Measurements from ENCODE around the gene MCCC1. TPM values are rescaled to one million over a fixed set of nuclear protein-coding genes. Genes with fewer than 3 reads are reported as not detected.
"Not testable (repeated sequence)": the region's sequence is repeated elsewhere in the genome, so short reads cannot be mapped to it uniquely, and the experiment has no call there.

MCCC1 gene
- total RNA-seq, 1 donor from 2014 or later = 19.8 TPM

DNA sequence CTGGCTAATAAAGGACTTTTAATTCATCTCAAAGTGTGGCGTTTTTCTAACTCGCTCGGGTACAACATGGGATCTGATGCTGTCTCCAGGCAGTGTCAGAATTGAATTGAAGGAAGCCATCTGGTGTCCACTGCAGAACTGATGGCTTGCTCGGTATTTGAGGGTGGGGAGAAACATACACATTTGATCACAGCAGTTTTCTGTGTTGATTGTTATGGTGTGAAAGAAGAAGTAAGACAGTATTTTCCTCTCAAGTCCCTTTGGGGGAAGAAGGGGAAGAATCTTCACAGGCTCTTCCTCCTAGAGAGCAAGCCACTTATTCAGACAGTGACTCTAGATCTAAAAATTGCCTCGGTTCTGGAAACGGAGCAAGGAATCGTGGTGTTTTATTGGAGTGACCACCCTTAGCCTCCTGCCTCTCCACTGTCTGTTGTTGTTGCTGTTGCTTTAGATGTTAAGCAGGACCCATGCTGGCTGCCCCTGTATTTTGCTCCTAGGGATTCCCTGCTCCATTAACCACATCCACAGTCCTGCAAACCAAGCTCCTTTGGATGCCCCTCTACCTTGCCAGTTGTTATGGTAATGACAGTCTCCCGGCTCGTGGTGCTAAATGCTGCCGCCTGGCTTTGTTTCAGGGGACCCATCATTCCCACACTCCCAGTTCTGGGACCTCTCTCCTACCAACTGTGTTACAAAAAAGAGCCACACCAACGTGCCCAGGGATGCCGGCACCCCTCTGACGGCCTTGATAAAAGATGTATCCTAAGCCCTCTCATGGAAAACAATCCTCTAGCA, 15.3 kb upstream of the MCCC1 start:
- Mint-ChIP-seq H3K27ac (ENCODE audit: unreplicated experiment) (no peak overlapping the region), H3K27me3 (ENCODE audit: unreplicated experiment) (peaks cover 4% of the 10 kb centered on the region), H3K9me3 (ENCODE audit: unreplicated experiment) (no peaks in the 10 kb centered on the region), H3K36me3 (ENCODE audit: low read depth, unreplicated experiment) (no peaks in the 10 kb centered on the region), H3K4me1 (ENCODE audit: unreplicated experiment) (peaks cover 4% of the 10 kb centered on the region), H3K4me3 (ENCODE audit: unreplicated experiment) (no peak overlapping the region)
- TF ChIP-seq, protein P1, sequence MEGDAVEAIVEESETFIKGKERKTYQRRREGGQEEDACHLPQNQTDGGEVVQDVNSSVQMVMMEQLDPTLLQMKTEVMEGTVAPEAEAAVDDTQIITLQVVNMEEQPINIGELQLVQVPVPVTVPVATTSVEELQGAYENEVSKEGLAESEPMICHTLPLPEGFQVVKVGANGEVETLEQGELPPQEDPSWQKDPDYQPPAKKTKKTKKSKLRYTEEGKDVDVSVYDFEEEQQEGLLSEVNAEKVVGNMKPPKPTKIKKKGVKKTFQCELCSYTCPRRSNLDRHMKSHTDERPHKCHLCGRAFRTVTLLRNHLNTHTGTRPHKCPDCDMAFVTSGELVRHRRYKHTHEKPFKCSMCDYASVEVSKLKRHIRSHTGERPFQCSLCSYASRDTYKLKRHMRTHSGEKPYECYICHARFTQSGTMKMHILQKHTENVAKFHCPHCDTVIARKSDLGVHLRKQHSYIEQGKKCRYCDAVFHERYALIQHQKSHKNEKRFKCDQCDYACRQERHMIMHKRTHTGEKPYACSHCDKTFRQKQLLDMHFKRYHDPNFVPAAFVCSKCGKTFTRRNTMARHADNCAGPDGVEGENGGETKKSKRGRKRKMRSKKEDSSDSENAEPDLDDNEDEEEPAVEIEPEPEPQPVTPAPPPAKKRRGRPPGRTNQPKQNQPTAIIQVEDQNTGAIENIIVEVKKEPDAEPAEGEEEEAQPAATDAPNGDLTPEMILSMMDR (IDR thresholded peaks at IDR 0.05; ENCODE audit: unreplicated experiment) = no peak
- no peak for DNase-seq (ENCODE audit: low spot score)

DNA sequence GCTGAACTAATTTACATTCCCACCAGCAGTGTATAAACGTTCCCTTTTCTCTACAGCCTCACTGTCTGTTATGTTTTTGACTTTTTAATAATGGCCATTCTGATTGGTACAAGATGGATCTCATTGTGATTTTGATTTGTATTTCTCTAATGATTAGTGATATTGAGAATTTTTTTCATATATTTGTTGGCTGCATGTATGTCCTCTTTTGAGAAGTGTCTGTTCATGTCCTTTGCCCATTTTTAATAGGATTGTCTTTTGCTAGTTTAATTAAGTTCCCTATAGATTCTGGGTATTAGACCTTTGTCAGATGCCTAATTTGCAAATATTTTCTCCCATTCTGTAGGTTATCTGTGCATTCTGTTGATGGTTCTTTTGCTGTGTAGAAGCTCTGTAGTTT, 10.6 kb upstream of the MCCC1 start:
- not testable (repeated sequence) for H3K4me1 Mint-ChIP-seq (ENCODE audit: unreplicated experiment); H3K27me3 Mint-ChIP-seq (ENCODE audit: unreplicated experiment); H3K27ac Mint-ChIP-seq (ENCODE audit: unreplicated experiment); H3K4me3 Mint-ChIP-seq (ENCODE audit: unreplicated experiment); DNase-seq (ENCODE audit: low spot score); H3K36me3 Mint-ChIP-seq (ENCODE audit: low read depth, unreplicated experiment); H3K9me3 Mint-ChIP-seq (ENCODE audit: unreplicated experiment)

DNA sequence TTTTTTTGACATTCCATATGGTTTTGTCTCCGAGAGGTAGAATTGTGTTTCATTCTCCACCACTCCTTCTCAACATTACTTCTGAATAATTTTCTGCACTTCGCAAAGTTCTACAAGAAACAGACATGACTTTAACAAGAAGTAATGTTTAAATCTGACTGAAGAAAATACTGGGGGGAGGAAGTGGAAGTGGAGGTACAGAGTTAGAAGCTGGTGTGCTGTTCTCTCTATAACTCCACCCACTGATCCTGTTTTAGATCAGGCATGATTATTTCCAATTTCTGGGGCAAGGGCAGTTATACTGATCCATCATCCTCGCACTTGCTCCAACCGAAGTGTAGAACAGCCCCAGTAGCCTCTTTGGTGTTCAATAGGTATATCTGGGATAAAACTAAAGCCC, 9.2 kb upstream of the MCCC1 start:
- no peak overlapping the region for H3K27ac Mint-ChIP-seq (ENCODE audit: unreplicated experiment)

DNA sequence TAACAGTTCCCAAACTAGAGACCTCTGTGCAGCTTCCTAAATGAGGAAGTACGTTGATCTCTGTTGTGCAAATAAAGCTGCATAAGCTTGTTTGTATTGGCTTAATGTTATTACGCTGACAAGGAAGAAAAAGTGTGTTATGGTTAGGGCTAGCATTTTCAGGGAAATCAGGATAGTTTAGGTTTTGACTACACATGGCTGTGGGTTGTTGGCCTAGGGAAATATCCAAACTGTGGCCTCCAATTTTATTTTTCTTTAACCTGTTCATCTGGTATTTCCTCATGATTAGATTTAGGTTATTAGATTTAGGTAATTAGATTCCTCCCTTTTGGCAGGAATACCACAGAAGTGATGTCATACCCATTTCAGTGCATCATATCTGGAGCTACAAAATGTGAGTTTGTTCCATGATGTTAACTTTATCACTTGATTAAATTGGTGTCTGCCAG, 8.7 kb upstream of the MCCC1 start:
- H3K36me3 Mint-ChIP-seq (ENCODE audit: low read depth, unreplicated experiment) = no peaks in the 10 kb centered on the region
- no peaks in the 10 kb centered on the region for H3K9me3 Mint-ChIP-seq (ENCODE audit: unreplicated experiment)
- no peaks in the 10 kb centered on the region for H3K4me1 Mint-ChIP-seq (ENCODE audit: unreplicated experiment)
- DNase-seq (ENCODE audit: low spot score) = no peak
- no peak overlapping the region for H3K4me3 Mint-ChIP-seq (ENCODE audit: unreplicated experiment)
- TF ChIP-seq, protein P1 (IDR thresholded peaks at IDR 0.05; ENCODE audit: unreplicated experiment) = no peak
- H3K27ac Mint-ChIP-seq (ENCODE audit: unreplicated experiment) = no peak overlapping the region
- H3K27me3 Mint-ChIP-seq (ENCODE audit: unreplicated experiment) = peaks cover 2% of the 10 kb centered on the region

More for the DNA sequence above, 9.2 kb upstream of the MCCC1 start:
- Mint-ChIP-seq H3K9me3 (ENCODE audit: unreplicated experiment) (no peaks in the 10 kb centered on the region), H3K36me3 (ENCODE audit: low read depth, unreplicated experiment) (no peaks in the 10 kb centered on the region), H3K27me3 (ENCODE audit: unreplicated experiment) (peaks cover 2% of the 10 kb centered on the region), H3K4me1 (ENCODE audit: unreplicated experiment) (no peaks in the 10 kb centered on the region), H3K4me3 (ENCODE audit: unreplicated experiment) (no peak overlapping the region)
- DNase-seq (ENCODE audit: low spot score) = no peak
- TF ChIP-seq, protein P1 (IDR thresholded peaks at IDR 0.05; ENCODE audit: unreplicated experiment) = no peak

DNA sequence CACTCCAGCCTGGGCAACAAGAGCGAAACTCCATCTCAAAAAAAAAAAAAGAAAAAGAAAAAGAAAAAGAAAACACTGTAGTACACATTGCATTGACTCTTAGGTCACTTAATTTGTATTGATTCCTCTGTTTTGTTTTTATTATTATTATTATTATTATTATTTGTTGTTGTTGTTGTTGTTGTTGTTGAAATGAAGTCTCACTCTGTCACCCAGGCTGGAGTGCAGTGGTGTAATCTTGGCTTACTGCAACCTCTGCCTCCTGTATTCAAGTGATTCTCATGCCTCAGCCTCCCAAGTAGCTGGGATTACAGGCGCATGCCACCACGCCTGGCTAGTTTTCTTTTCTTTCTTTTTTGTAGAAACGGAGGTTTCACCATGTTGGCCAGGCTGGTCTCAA, 8.1 kb upstream of the MCCC1 start:
- H3K27me3 Mint-ChIP-seq (ENCODE audit: unreplicated experiment); H3K36me3 Mint-ChIP-seq (ENCODE audit: low read depth, unreplicated experiment); H3K4me3 Mint-ChIP-seq (ENCODE audit: unreplicated experiment); H3K4me1 Mint-ChIP-seq (ENCODE audit: unreplicated experiment); H3K27ac Mint-ChIP-seq (ENCODE audit: unreplicated experiment); DNase-seq (ENCODE audit: low spot score); H3K9me3 Mint-ChIP-seq (ENCODE audit: unreplicated experiment): not testable (repeated sequence)

DNA sequence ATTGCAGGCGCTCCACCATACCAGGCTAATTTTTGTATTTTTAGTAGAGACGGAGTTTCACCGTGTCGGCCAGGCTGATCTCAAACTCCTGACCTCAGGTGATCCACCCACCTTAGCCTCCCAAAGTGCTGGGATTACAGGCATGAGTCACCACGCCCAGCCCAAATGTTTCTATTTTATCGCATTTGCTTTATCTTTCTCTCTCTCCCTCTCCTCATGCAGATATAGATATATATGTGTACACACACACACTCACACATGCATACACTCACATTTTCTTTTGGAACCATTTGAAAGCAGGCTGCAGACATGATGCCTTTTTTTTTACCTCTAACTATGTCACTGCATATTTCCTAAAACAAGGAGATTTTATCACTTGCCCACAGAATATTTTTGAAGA, 7.3 kb upstream of the MCCC1 start:
- Mint-ChIP-seq H3K36me3 (ENCODE audit: low read depth, unreplicated experiment) (no peaks in the 10 kb centered on the region), H3K9me3 (ENCODE audit: unreplicated experiment) (no peaks in the 10 kb centered on the region), H3K4me1 (ENCODE audit: unreplicated experiment) (no peaks in the 10 kb centered on the region), H3K27ac (ENCODE audit: unreplicated experiment) (peak overlapping the region; percentile 4), H3K27me3 (ENCODE audit: unreplicated experiment) (peaks cover 2% of the 10 kb centered on the region), H3K4me3 (ENCODE audit: unreplicated experiment) (no peak overlapping the region)
- TF ChIP-seq, protein P1 (IDR thresholded peaks at IDR 0.05; ENCODE audit: unreplicated experiment) = no peak
- no peak for DNase-seq (ENCODE audit: low spot score)

DNA sequence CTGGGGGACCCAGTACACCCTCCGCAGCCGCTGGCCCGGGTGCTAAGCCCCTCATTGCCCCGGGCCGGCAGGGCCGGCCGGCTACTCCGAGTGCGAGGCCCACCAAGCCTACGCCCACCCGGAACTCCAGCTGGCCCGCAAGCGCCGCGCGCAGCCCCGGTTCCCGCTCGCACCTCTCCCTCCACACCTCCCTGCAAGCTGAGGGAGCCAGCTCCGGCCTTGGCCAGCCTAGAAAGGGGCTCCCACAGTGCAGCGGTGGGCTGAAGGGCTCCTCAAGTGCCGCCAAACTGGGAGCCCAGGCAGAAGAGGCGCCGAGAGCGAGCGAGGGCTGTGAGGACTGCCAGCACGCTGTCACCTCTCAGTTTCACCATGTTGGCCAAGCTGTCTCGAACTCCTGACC, 4.7 kb upstream of the MCCC1 start:
- not testable (repeated sequence) for H3K4me3 Mint-ChIP-seq (ENCODE audit: unreplicated experiment); H3K36me3 Mint-ChIP-seq (ENCODE audit: low read depth, unreplicated experiment); H3K9me3 Mint-ChIP-seq (ENCODE audit: unreplicated experiment); H3K4me1 Mint-ChIP-seq (ENCODE audit: unreplicated experiment); DNase-seq (ENCODE audit: low spot score); H3K27ac Mint-ChIP-seq (ENCODE audit: unreplicated experiment); H3K27me3 Mint-ChIP-seq (ENCODE audit: unreplicated experiment)

DNA sequence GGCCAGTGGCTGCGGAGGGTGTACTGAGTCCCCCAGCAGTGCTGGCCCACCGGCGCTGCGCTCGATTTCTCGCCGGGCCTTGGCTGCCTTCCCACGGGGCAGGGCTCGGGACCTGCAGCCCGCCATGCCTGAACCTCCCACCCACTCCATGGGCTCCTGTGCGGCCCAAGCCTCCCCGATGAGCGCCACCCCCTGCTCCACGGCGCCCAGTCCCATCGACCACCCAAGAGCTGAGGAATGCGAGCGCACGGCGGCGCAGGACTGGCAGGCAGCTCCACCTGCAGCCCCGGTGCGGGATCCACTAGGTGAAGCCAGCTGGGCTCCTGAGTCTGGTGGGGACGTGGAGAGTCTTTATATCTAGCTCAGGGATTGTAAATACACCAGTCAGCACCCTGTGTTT, 1.7 kb upstream of the MCCC1 start:
- DNase-seq (ENCODE audit: low spot score); H3K36me3 Mint-ChIP-seq (ENCODE audit: low read depth, unreplicated experiment); H3K9me3 Mint-ChIP-seq (ENCODE audit: unreplicated experiment); H3K4me3 Mint-ChIP-seq (ENCODE audit: unreplicated experiment); H3K27me3 Mint-ChIP-seq (ENCODE audit: unreplicated experiment); H3K27ac Mint-ChIP-seq (ENCODE audit: unreplicated experiment): not testable (repeated sequence)
- H3K4me1 Mint-ChIP-seq (ENCODE audit: unreplicated experiment) = peaks cover 17% of the 10 kb centered on the region
